Endothelial cell of umbilical vein (primary cell): ENCODE measurements around the gene ETV3L. TPM values are rescaled to one million over a fixed set of nuclear protein-coding genes. Genes with fewer than 3 reads are reported as not detected.

ENCODE experiments used
- BruUV-seq: library from RNA; stranded (reverse); fragments of 400-500 nt; replicated peaks from 2 replicates; lab custom pipeline; 2021; lab: Mats Ljungman, UMichigan
- CTCF ChIA-PET: fragments of 300-600, 350-600 bp; sonication (Branson Sonifier 250); formaldehyde crosslinking; loops from one replicate; lab custom pipeline; 2021; ENCODE audit warnings: antibody characterized with exemption, inconsistent platforms; lab: Charles Lee
- POLR2A ChIA-PET: fragments of 300-600, 350-600 bp; sonication (Branson Sonifier 250); formaldehyde crosslinking; loops from one replicate; lab custom pipeline; 2021; ENCODE audit warnings: antibody characterized with exemption, inconsistent platforms; lab: Charles Lee
- DNase-seq: peaks from one replicate; pipeline ENCODE4 v3.0.0-alpha.2; 2011; ENCODE audit warnings: low read depth, low spot score
- FAIRE-seq: peaks from 2 replicates; lab custom pipeline; 2011; peaks lifted over from hg19 to GRCh38; lab: Jason Lieb, UNC
- H2AFZ ChIP-seq: 2 replicates; pipeline ENCODE4 v1.6.0; 2012; ENCODE audit warnings: low read depth, low read length, control low read depth, inconsistent platforms
- H3K27ac ChIP-seq: 2 replicates; pipeline ENCODE4 v1.5.1; 2011; ENCODE audit warnings: low read depth, mild to moderate bottlenecking, control low read depth, low read length, moderate library complexity; ENCODE audit not compliant: insufficient read depth
- H3K27me3 ChIP-seq, 2 experiments: 2 replicates each; pipeline versions ENCODE4 v1.6.0 to v1.6.1; 2011; ENCODE audit warnings: low read length in 2 of 2, mixed read lengths in 1 of 2; ENCODE audit not compliant: control insufficient read depth in 2 of 2, insufficient read depth in 2 of 2
- H3K36me3 ChIP-seq, 2 experiments: 2 replicates in 1 of 2; 3 replicates in 1 of 2; pipeline ENCODE4 v1.5.1; 2011; ENCODE audit warnings: low read length in 2 of 2, mild to moderate bottlenecking in 1 of 2, moderate library complexity in 1 of 2; ENCODE audit not compliant: control insufficient read depth in 2 of 2, insufficient read depth in 2 of 2; ENCODE audit errors: extremely low read depth in 1 of 2
- H3K4me1 ChIP-seq: 3 replicates; pipeline ENCODE4 v1.5.1; 2011; ENCODE audit warnings: mild to moderate bottlenecking, low read length; ENCODE audit not compliant: control insufficient read depth, insufficient read depth; ENCODE audit errors: extremely low read depth
- H3K4me2 ChIP-seq: 2 replicates; pipeline ENCODE4 v1.6.1; 2011; ENCODE audit warnings: low read length, control low read depth, mixed read lengths; ENCODE audit not compliant: insufficient read depth
- H3K4me3 ChIP-seq, 3 experiments: fragments of 200-600 bp in 1 of 3; sonication (generic), shearing (Covaris generic) in 1 of 3; replicated peaks in 1 of 3; 2 replicates each; pipeline ENCODE4 v1.5.1; 2011 to 2016; ENCODE audit warnings: control low read depth in 3 of 3, low read length in 3 of 3, mild to moderate bottlenecking in 2 of 3, inconsistent platforms in 1 of 3, low read depth in 1 of 3, moderate library complexity in 1 of 3; ENCODE audit not compliant: insufficient read depth in 1 of 3
- H3K79me2 ChIP-seq: 2 replicates; pipeline ENCODE4 v1.6.0; 2012; ENCODE audit warnings: low read length, inconsistent platforms; ENCODE audit not compliant: control insufficient read depth, insufficient read depth
- H3K9ac ChIP-seq: replicated peaks from 2 replicates; pipeline ENCODE3; 2011; ENCODE audit warnings: low read length, control low read depth; ENCODE audit not compliant: insufficient read depth; ENCODE audit errors: extremely low read depth
- H3K9me1 ChIP-seq: replicated peaks from 3 replicates; pipeline ENCODE4 v1.6.0; 2011; ENCODE audit warnings: mild to moderate bottlenecking, low read length; ENCODE audit not compliant: control insufficient read depth, insufficient read depth; ENCODE audit errors: extremely low read depth
- H3K9me3 ChIP-seq: replicated peaks from 2 replicates; pipeline ENCODE4 v1.5.1; 2012; ENCODE audit warnings: low read length, inconsistent platforms; ENCODE audit not compliant: control insufficient read depth, insufficient read depth
- H4K20me1 ChIP-seq: replicated peaks from 2 replicates; pipeline ENCODE3; 2011; ENCODE audit warnings: mild to moderate bottlenecking, low read length; ENCODE audit not compliant: control insufficient read depth, insufficient read depth; ENCODE audit errors: extremely low read depth
- GATA2 ChIP-seq: IDR thresholded peaks from 2 replicates; pipeline ENCODE4 v1.7.0; 2011; ENCODE audit warnings: low read depth, mild to moderate bottlenecking, moderate library complexity, mixed read lengths, low read length; ENCODE audit not compliant: insufficient read length, insufficient read depth
- MAX ChIP-seq: IDR thresholded peaks from 2 replicates; pipeline ENCODE4 v1.6.1; 2011; ENCODE audit not compliant: insufficient read depth, insufficient read length
- MYC ChIP-seq: IDR thresholded peaks from one replicate; pipeline ENCODE4 v1.6.1; 2011; ENCODE audit warnings: mild to moderate bottlenecking, low read depth, low read length
- dilution Hi-C: fragments of 300-500 bp; cut with MboI; formaldehyde crosslinking; loops from one replicate; pipeline ENCODE4 v1.15.0; 2019; ENCODE audit warnings: low sequenced_read_pairs; ENCODE audit not compliant: extremely low pct_ligation_motif_present
- intact Hi-C: fragments of 100-400 bp; cut with micrococcal nuclease; formaldehyde crosslinking; loops from one replicate; pipeline ENCODE4 v1.10.0; 2022
- polyA plus RNA-seq, 4 experiments: library from polyadenylated mRNA; depleted of rRNA in 3 of 4; stranded (reverse) in 3 of 4; unstranded in 1 of 4; fragments of >200 nt; gene quantifications; 2 replicates each; pipeline versions ENCODE4 v1.2.1 to v1.2.3, GENCODE V29; 2011 to 2012; ENCODE audit warnings: missing spikeins in 1 of 4
- total RNA-seq: library from RNA; stranded (reverse); gene quantifications from 2 replicates; pipeline ENCODE4 v1.2.3, GENCODE V29; 2021
- TF ChIP-seq, protein P1 (sequence below), 2 donors: IDR thresholded peaks; 1 replicate in 1 of 2; 2 replicates in 1 of 2; pipeline ENCODE4 v1.5.1; 2011; ENCODE audit warnings: low read length in 2 of 2, mild to moderate bottlenecking in 2 of 2, moderate library complexity in 2 of 2, control low read depth in 1 of 2, inconsistent platforms in 1 of 2, low read depth in 1 of 2; ENCODE audit not compliant: insufficient read depth in 1 of 2; ENCODE audit errors: extremely low read depth in 1 of 2

ETV3L gene
- total and polyA plus RNA-seq, 2 donors (not counting 3 experiments of a cell fraction or from before 2014, with no cell fraction given) = not detected

- Histone ChIP-seq H3K9me3 (no peaks in the 10 kb centered on the region), H3K79me2 (no peaks in the 10 kb centered on the region), H3K9me1 (no peaks in the 10 kb centered on the region), H3K27ac (no peak overlapping the region), H3K36me3 (no peaks in the 10 kb centered on the region), H3K4me2 (no peak overlapping the region), H3K4me1 (no peaks in the 10 kb centered on the region), H4K20me1 (no peaks in the 10 kb centered on the region), H3K9ac (no peak overlapping the region), H3K27me3 (peaks cover 8 to 9% of the 10 kb centered on the region in 2 experiments), H3K4me3 (no peak overlapping the region), H2AFZ (no peak overlapping the region)
- BruUV-seq = no TSS peak
- no peak for TF ChIP-seq MAX
- ChIA-PET POLR2A (no interaction called here), CTCF (interaction anchor here (0.6 to 1.8 kb wide), 3 partner anchors 13 to 150 kb away, joined by 3 to 19 read pairs (median 7); no protein-coding TSS in a partner anchor)
- FAIRE-seq (no peak), DNase-seq (no peak)
- intact Hi-C loops = loop anchor here (10.0 kb wide), 1 partner anchor 113 kb away; no protein-coding TSS in a partner anchor
- dilution Hi-C loops = no loop called here
Measured at GRCh38 chr1:157077394-157077793, 22.2 kb downstream of the ETV3L start.

- no peak overlapping the region for H3K27ac ChIP-seq
- no peaks in the 10 kb centered on the region for H4K20me1 ChIP-seq
- peaks cover 23 to 29% of the 10 kb centered on the region in 2 experiments for H3K27me3 ChIP-seq
- H3K79me2 ChIP-seq = no peaks in the 10 kb centered on the region
- peak overlapping the region; percentile 22 for H2AFZ ChIP-seq
- no peak overlapping the region for H3K4me2 ChIP-seq
- TF ChIP-seq GATA2 (no peak), MYC (no peak)
- TF ChIP-seq, protein P1, sequence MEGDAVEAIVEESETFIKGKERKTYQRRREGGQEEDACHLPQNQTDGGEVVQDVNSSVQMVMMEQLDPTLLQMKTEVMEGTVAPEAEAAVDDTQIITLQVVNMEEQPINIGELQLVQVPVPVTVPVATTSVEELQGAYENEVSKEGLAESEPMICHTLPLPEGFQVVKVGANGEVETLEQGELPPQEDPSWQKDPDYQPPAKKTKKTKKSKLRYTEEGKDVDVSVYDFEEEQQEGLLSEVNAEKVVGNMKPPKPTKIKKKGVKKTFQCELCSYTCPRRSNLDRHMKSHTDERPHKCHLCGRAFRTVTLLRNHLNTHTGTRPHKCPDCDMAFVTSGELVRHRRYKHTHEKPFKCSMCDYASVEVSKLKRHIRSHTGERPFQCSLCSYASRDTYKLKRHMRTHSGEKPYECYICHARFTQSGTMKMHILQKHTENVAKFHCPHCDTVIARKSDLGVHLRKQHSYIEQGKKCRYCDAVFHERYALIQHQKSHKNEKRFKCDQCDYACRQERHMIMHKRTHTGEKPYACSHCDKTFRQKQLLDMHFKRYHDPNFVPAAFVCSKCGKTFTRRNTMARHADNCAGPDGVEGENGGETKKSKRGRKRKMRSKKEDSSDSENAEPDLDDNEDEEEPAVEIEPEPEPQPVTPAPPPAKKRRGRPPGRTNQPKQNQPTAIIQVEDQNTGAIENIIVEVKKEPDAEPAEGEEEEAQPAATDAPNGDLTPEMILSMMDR (IDR thresholded peaks at IDR 0.05; ENCODE audit: extremely low read depth in 1 of 2, insufficient read depth in 1 of 2, low read depth in 1 of 2, low read length in 2 of 2) = peak; percentile 52 to 77
- no peaks in the 10 kb centered on the region for H3K9me3 ChIP-seq
- FAIRE-seq (peak; percentile 63), DNase-seq (peak; percentile 66)
- dilution Hi-C loops = no loop called here
- H3K4me1 ChIP-seq = no peaks in the 10 kb centered on the region
- no peaks in the 10 kb centered on the region for H3K36me3 ChIP-seq
- H3K4me3 ChIP-seq = no peak overlapping the region
- no TSS peak for BruUV-seq
- ChIA-PET POLR2A (interaction anchor here (0.6 to 0.7 kb wide), 3 partner anchors 21 to 154 kb away, joined by 3 to 4 read pairs (median 4); no protein-coding TSS in a partner anchor), CTCF (interaction anchor here (0.6 to 3.6 kb wide), 46 partner anchors 9 to 1420 kb away, joined by 3 to 30 read pairs (median 5); no protein-coding TSS in a partner anchor)
- H3K9me1 ChIP-seq = no peaks in the 10 kb centered on the region
- intact Hi-C loops = loop anchor here (1.0 to 10.0 kb wide), 2 partner anchors 109 to 147 kb away; no protein-coding TSS in a partner anchor
- H3K9ac ChIP-seq = no peak overlapping the region
Measured at GRCh38 chr1:157073944-157074685, 25.5 kb downstream of the ETV3L start.
